AG10803 (cell line): ENCODE data around the gene ARID1B.

Experiments used
- DNase-seq: peaks from one replicate; pipeline ENCODE4 v3.0.0; 2010; ENCODE audit warnings: low read depth
- H3K4me3 ChIP-seq: 2 replicates; pipeline ENCODE4 v1.5.1; 2011; ENCODE audit warnings: mild to moderate bottlenecking, low read length, control low read depth
- CTCF ChIP-seq: conservative IDR thresholded peaks from 2 replicates; pipeline ENCODE4 v1.5.1; 2011; ENCODE audit warnings: mild to moderate bottlenecking, low read length, control low read depth, inconsistent platforms

ARID1B gene

DNA sequence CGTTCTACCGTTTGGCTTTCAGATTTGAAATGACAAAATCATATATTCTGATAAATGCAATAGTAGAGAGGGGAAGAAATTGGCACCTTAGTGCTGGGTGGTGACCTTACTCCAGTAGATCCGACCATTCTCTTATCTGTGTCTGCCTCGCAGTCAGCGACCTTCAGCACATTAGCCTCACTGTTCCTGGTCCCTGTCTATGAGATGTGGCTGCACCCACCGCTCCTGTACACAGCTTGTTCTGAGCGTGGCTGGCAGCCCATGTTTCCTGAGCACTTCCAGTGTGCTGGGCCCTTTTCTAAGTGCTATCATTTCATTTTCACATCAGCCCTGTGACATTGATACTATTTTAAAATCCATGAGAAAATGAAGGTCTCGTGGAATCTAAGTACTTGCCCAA lies 408.0 kb downstream of the ARID1B start:
- H3K4me3 ChIP-seq, result no peak overlapping the region
- no peak for TF ChIP-seq CTCF

DNA sequence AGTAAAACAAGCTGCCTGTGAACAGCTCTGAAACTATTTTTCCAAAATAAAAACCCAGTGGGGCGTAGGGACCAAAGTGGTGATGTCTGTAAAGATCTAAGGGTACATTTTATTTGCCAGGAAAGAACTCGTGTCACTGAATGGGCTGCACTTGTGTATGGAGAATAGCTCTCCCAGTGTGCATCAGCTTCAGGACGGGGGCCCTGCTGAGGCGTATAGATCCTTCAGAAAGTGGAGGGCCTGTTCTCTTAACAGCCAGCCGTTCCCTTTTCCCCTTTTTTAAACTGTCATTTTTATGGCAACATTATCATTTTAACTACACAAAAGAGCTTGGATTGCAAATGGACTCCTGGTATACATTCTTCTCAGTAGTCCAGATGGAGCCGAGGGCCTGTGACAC lies 408.8 kb downstream of the ARID1B start:
- H3K4me3 ChIP-seq, result no peak overlapping the region
- TF ChIP-seq CTCF, result no peak
- DNase-seq, result no peak

More for the DNA sequence above, 408.0 kb downstream of the ARID1B start:
- no peak for DNase-seq

- no peak overlapping the region for H3K4me3 ChIP-seq
- no peak for TF ChIP-seq CTCF
- DNase-seq, result no peak
Measured at GRCh38 chr6:157186785-157187181, 409.6 kb downstream of the ARID1B start.

- no peak for DNase-seq
- H3K4me3 ChIP-seq, result no peak overlapping the region
Measured at GRCh38 chr6:157187182-157188083, 410.3 kb downstream of the ARID1B start.

GRCh38 chr6:157188213-157188612 lies 411.0 kb downstream of the ARID1B start:
- TF ChIP-seq CTCF, result no peak
- DNase-seq, result no peak
- H3K4me3 ChIP-seq, result no peak overlapping the region

More at GRCh38 chr6:157187182-157188083, 410.3 kb downstream of the ARID1B start:
- TF ChIP-seq CTCF, result no peak

DNA sequence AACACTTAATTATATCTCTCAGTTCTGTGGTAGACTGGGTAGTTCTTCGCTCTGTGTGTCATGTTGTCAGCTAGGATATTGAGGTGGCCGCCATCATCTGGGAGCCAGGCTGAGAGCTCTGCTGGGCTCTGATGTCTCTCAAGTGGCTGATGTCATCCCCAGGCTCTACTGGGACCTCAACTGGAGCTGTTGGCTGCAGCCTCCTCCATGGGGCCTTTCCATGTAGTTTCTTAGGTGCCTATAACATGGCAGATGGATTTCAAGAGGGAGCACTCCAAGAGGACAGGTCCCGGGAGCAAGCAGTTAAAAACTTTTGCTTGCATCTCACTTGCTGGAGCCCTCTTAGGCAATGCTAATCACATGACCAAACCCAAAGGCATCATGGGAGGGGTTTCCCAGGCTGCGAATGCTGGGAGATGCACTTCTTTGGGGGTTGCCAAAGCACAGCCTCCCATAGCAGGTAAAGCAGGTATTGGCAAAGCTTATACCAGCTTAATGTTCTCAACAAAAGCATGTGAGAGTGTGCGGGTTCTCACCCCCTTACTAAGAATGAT lies 416.3 kb downstream of the ARID1B start:
- TF ChIP-seq CTCF, result no peak
- no peak overlapping the region for H3K4me3 ChIP-seq
- DNase-seq, result no peak

DNA sequence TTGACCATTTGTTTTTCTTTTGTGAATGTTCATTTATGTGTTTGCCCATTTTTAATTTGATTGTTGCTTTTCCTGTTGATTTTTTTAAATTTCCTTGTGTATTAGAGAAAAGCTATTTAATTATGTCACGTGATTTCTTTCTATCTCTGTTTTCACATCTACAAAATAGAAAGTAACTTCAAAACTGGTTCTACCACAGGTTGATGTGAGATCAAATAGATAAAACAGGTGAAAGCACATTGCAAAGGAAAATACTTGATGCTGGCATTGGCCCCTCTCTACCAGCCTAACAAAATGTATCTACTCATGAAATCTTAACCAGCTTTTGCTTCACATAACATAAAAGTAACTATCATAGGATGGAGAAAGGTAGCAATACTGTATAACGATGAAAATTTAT lies 416.9 kb downstream of the ARID1B start:
- no peak for TF ChIP-seq CTCF
- no peak for DNase-seq

More for the DNA sequence above, 416.9 kb downstream of the ARID1B start:
- H3K4me3 ChIP-seq, result no peak overlapping the region
